Left kidney (tissue), 8 donors: Measurements from ENCODE around the gene PSTPIP2. TPM values are rescaled to one million over a fixed set of nuclear protein-coding genes. Genes with fewer than 3 reads are reported as not detected.
"Not testable (repeated sequence)": the region's sequence is repeated elsewhere in the genome, so short reads cannot be mapped to it uniquely, and the experiment has no call there.

Experiments used
- DNase-seq: peaks from one replicate; pipeline ENCODE4 v3.0.0-alpha.2; 2013
- long read RNA-seq, 8 donors: transcript quantifications; one replicate each; lab custom pipeline, GENCODE V29; 2026
- polyA plus RNA-seq: library from polyadenylated mRNA; unstranded; fragments of 120-200 nt; gene quantifications from one replicate; pipeline ENCODE4 v1.2.1, GENCODE V29; 2013; ENCODE audit not compliant: insufficient read length

PSTPIP2 gene, protein sequence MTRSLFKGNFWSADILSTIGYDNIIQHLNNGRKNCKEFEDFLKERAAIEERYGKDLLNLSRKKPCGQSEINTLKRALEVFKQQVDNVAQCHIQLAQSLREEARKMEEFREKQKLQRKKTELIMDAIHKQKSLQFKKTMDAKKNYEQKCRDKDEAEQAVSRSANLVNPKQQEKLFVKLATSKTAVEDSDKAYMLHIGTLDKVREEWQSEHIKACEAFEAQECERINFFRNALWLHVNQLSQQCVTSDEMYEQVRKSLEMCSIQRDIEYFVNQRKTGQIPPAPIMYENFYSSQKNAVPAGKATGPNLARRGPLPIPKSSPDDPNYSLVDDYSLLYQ
- 17.1 TPM for polyA plus RNA-seq
- long read RNA-seq, donor 1, partial matches to known transcripts: 0 of 2 reads
- long read RNA-seq, donor 1, other reads (novel, unspliced or antisense): 0 of 2 reads
- long read RNA-seq, donor 2, partial matches to known transcripts: 0 of 2 reads
- long read RNA-seq, donor 2, other reads (novel, unspliced or antisense): 0 of 2 reads
- long read RNA-seq, donor 3, partial matches to known transcripts: 0 of 2 reads
- long read RNA-seq, donor 3, other reads (novel, unspliced or antisense): 0 of 2 reads
- long read RNA-seq, donor 4, partial matches to known transcripts: 0 of 1 reads
- long read RNA-seq, donor 4, other reads (novel, unspliced or antisense): 0 of 1 reads
- long read RNA-seq, donor 5, partial matches to known transcripts: 0 of 2 reads
- long read RNA-seq, donor 5, other reads (novel, unspliced or antisense): 0 of 2 reads
- long read RNA-seq, donor 6, partial matches to known transcripts: 0 of 1 reads
- long read RNA-seq, donor 6, other reads (novel, unspliced or antisense): 0 of 1 reads
- long read RNA-seq, donor 7, partial matches to known transcripts: 0 of 1 reads
- long read RNA-seq, donor 7, other reads (novel, unspliced or antisense): 0 of 1 reads
- long read RNA-seq, donor 8: 0 reads

DNA sequence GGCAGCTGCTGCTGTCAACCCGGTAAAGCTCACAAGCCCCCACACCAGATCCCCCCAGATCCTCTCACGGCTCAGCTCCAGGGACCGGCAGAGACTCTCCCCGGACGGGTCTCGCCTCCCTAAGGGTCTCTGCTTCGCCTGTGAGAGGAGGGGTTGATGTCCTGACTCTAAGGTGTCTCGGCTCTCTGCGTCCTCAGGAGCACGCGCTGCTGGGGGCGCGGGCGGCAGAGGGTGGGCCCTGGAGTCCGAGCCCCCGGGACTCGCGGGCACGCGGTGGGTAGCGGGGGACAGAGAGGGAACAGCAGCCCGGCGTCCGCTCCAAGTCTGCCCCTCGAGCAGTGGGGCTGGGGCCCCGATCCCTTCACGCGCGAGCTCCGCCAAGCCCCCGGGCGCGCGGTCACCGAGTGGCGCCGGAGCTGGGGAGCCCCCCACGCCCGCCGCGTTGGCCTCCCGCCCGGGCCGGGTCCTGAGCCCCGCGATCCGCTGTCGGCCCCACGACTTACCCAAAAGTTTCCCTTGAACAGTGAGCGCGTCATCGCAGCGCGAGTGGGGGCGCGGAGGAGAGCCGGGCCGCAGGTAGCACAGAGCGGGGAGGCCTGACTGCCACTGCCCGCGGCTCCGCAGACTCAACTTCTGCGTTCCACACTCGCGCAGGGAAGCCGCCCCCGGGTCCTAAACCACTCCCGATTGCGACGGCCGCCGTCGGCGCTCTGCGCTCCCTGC lies at the start of gene PSTPIP2:
TSS of gene PSTPIP2 (minus strand) at position 608 of the 723 bp plus-strand sequence. CDS start at position 536, 72 bp downstream.
- peak; percentile 60 for DNase-seq

DNA sequence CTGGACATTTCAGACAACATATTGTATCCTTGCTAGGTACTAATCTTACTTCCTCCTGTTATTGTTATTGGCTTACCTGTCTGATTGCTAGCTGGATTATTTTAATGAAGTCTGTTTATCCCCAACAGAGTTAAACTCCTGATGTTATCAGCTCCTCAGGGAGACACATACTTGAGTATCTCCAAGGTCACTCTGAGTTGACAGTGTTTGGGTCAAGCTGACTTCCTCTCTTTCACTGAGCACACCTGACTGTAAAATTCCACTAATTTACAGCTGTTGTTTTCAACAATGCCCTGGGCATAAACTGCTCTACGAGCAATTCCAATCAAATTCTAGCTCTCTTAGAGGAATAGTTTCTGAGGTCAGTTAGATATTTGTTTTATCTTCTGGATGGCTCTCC lies 41.7 kb upstream of the PSTPIP2 start:
- no peak for DNase-seq

DNA sequence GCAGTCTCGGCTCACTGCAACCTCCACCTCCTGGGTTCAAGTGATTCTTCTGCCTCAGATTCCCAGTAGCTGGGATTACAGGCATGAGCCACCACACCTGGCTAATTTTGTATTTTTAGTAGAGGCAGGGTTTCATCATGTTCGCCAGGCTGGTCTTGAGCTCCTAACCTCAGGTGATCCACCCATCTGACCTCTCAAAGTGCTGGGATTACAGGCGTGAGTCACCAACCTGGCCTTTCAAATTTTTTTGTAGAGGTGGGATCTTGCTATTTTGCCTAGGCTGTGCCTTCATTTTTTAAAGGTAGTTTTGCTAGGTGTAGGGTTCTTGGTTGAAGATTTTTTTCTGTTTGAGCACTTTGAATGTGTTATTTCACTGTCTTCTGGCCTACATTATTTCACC lies 38.3 kb upstream of the PSTPIP2 start:
- no peak for DNase-seq

DNA sequence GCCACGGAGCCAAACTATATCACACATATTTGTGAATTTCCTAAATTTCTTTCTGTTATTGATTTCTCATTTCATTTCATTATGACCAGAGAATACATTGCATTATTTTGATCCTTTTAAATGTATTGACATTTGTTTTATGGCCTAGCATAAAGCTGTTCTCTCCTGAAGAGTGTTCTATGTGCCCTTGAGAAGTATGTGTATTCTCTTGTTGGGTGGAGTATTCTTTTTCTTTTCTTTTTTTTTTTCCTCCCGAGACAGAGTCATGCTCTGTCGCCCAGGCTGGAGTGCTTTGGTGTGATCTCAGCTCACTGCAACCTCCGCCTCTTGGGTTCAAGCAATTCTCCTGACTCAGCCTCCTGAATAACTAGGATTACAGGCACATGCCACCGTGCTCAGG lies 37.3 kb upstream of the PSTPIP2 start:
- no peak for DNase-seq

DNA sequence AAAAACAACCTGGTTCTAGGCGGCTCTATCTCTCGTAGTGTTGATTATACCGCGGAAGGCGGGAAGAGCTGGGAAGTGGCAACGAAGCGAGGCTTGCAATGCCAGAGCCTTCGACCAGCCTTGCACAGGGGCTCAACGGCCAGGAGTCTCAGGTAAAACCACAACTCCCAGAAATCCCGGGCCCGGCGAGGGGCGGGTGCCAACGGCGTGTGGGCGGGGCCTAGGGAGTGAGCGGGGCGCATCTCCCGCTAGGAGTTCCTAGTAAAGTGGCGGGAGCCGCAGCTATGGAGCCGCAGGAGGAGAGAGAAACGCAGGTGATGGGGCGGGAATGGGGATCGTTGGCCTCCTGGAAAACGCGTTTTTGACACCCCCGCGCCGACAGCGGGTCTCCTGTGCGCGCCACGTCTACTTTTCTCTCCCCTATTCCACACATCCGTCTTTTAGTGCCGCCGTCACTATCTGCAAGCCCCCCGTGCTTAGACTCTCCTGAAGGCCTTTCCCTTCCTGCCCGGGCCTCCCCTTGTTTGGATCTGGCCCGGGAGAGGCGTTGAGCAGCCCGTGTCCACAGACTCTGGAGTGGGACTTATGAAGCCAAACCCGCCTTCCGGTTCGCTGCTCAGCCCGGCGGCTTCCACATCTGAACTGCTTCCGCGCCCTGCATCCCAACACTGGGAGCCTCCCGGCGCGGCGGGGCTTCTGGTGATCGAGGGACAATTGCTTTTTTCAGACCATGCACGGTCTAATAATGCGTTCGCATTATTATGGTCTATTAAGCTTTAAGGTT lies 32.3 kb upstream of the PSTPIP2 start, which contains the start of gene HAUS1:
TSS of gene HAUS1 (plus strand) at position 258 of the 784 bp plus-strand sequence. CDS start at position 285, 27 bp downstream.
- DNase-seq: peak; percentile 94

DNA sequence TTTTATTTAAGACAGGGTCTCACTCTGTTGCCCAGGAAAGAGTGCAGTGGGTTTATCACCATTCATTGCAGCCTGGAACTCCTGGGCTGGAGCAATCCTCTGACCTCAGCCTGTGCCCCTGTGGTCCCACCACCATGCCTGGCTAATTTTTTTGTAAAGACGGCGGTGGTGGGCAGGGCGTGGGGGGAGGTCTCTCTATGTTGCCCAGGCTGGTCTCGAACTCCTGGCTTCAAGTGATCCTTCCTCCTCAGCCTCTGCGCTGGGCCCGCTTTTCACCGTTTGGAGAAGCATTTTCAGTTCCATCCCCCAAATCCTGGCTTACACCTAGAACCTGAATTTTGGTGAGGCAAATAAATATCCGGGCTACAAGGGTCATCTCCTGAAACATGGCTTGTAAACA lies 27.4 kb upstream of the PSTPIP2 start:
- DNase-seq: no peak

DNA sequence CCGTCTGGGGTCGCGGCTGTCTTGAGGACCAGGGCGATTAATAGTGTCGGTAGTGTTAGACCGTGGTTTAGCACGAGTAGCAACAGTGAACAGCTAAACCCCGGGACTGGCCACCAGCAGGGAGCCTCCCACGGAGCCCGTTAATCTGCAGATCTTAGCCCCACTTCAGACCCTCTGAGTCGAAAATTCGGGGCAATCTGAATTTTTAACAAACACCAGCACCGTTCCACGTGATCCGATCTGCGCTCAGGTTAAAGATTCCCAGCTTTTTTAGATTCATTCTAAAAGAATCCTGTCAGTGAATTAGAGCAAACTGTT lies 26.5 kb upstream of the PSTPIP2 start:
- no peak for DNase-seq

DNA sequence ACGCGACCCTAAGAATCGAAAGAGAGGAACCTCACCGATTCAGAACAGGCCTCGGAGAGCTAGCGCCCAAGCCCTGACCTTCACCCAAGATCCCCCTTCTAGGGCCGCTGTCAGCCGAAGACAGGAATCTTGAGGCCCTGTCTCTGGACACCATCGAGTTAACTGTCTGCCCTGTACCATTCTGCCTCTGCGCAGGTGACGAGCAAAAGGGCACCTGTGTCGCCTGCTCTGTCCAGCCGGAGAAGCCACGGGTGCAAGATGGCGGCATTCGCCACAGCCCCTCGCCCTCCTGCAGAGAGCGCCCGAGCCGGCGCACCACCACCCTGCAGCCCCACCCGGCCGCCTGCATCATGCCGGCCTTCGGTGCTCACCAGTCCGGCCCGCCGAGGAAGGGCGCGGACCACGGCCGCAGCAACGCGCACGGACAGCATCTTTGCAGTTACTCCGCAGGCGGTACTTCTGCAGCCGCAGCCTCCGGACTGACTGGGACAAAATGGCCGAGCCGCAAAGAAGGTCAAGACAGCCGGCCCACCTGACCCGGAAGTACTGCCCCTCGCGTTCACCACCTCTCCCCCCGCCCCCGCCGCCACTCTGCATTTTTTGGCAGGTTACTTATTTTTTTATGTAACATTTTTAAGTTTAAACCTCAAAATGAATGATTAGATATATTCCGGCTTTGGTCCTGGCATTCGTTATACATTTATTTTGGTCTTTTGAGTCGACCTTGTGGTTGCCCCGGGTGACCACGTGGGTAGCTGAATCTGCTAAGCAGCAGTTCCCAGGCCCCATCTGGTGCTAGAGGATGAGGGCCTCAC lies 25.9 kb upstream of the PSTPIP2 start, which contains the start of gene ATP5F1A:
TSS of gene ATP5F1A (minus strand) at position 496 of the 815 bp plus-strand sequence. CDS start at position 431, 65 bp downstream.
- peak; percentile 80 for DNase-seq

DNA sequence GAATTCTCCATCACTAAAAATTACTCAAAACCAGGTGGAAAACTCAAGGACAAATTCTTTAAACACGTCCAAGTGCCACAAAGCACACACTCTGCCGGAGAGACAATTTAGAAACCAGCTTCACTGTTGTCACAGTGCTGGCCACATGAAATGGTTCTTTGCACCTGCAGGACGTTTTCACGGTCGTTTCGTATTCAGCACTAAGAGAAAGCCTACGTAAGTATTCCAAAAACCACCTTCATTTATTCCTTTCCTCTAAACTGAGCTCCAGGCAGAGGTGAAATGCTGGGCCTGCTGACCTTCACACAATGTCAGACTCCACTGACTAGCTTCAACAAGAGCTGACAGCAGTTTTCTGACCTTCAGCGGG lies 25.4 kb upstream of the PSTPIP2 start:
- DNase-seq: no peak

DNA sequence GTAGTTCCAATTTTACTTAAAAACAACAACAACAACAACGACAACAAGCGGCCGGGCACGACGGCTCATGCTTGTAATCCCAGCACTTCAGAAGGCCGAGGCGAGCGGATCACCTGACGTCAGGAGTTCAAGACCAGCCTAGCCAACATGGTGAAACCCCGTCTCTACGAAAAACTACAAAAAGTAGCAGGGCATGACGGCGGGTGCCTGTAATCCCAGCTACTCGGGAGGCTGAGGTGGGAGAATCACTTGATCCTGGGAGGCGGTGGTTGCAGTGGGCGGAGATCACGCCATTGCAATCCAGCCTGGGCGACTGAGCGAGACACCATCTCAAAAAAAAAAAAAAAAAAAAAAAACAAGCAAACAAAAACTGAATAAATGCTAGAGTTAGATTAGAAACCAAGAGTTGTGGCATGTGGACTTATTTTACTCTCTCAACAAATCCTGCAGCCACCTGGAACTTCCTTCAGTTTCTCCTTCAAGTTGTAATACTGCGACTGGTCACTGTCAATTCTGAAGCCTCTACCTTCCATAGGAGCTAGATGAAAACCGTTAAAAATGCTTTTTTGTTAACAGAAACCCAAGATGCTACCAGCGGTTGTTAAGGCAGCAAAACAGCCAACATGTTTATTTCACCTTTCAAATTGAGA lies 24.7 kb upstream of the PSTPIP2 start:
- no peak for DNase-seq

DNA sequence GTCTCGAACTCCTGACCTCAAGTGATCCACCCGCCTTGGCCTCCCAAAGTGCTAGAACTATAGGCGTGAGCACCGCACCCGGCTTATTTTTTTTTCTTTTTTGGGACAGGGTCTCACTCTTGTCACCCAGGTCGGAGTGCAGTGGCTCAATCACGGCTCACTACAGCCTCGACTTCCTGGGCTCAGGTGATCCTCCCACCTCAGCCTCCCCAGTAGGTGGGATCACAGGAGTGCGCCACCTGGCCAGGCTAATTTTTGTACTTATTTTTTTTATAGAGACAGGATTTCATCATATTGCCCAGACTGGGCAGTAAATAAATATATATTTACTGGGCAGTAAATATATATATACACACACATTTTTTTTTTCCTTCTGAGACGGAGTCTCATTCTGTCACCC lies 23.5 kb upstream of the PSTPIP2 start:
- no peak for DNase-seq

DNA sequence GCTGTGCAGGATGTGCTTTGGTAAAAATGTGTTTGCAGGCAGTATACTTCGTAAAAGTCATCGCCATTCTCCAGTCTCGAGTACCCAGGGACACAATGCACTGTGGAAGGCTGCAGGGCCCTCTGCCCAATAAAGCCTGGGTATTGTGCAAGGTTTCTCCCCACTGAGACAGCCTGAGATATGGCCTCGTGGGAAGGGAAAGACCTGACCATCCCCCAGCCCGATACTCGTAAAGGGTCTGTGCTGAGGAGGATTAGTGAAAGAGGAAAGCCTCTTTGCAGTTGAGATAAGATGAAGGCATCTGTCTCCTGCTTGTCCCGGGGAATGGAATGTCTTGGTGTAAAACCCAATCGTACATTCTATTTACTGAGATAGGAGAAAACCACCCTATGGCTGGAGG lies 16.4 kb upstream of the PSTPIP2 start:
- DNase-seq: not testable (repeated sequence)

DNA sequence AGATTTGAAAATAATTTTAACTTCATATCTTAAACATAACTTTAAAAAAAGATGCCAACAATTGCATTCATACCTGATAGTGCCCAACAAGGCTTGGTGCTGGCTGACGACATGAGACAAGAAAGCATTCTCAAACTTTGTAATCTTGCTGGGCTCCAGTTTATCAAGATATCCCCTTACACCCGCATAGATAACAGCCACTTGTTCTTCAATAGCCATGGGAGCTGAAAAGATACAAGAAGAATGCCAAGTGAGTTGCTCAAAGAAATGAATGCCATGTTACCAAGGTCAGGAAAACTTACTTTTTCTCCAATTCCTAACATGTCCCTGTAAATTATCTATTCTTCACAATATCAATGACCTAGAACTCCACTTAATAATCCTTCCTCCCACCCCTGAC lies 12.4 kb upstream of the PSTPIP2 start:
- no peak for DNase-seq

DNA sequence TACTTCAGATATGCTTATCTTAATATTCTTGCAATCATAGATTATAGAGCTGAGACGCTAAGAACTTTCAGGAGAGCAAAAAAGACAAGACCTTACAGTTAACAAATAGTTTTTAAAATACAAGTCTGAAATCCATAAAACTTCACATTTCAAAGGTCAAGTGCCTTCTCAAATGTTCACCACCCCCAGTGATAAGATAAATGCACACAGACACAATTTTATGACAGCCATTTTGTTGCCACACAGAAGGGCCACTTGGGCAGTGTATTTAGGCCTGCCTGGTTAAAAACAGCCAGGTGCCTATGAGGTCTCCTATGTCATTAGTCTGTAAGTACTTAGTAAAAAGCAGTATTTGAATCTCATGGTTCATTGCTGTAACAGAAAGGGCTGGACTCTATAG lies 8.1 kb upstream of the PSTPIP2 start:
- DNase-seq: no peak

DNA sequence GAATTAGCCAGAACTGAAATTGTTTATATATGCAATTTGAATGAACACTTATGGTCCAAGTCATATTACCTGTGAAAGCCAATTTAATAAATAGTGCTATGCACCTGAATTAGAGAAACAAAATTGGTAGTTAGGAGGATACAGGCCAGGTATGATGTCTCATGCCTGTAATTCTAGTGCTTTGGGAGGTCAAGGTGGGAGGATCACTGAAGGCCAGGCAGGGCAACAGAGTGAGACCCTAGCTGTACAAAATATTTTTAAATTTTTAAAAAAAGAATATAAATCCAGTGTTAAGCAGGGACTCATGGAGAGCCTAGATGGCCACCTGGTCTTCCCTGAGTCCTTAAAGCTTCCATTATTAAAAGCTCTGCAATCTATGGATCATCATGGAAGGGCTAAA lies 7.3 kb upstream of the PSTPIP2 start:
- no peak for DNase-seq

DNA sequence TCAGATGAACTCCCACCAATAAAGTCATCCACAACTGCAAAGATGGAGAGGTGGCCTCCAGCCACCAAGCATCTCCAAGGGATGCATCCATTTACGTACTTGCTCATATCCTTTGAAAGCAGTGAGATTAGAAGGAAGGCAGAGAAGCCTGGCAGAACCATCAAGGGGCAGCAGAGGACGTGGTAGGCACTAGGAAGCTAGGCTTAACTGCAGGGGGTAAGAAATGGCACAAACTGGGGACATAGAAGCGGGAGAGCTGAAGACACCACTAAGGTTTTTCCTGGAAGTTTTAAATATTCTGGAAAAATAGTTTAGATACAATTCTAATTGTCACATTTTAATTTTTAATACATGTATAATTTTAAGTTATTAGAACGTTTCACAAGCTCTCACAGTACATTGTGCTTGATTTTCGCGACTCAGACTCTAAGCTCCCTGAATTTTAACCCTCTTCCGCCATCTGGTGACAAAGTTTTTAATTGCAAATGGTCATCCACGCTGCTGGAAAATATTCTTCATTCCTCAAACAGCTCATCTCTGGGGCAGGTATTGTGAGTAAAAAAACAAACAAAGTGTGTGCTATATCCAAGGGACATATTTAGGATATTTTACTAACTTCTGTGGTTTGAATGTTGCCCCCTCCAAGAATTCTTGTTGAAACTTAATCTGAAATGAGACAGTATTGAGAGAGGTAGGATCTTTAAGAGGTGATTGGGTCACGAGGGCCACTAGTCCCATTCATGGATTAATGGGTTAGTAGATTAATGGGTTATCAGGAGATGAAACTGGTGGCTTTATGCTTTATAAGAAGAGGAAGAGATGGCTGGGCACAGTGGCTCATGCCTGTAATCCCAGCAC lies 1.6 kb upstream of the PSTPIP2 start:
- peak; percentile 74 for DNase-seq

DNA sequence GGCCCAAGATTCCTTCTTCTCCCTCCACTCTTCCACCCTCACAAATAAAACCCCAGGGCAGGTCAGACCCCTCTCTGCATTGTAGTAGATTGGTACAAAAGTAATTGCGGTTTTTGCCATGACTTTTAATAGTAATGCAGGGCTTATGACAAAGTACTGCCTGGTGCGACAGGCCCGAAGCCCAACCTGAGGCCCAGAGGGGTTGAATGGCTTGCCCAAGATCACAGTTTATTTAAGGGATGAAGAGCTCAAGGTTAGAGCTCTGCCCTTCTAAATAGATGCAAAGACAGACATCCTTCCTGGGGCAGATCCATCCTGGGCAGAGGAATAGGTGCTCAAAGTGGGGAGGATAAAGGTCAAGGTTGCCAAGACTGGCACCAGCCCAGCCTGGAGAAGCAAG lies 899 bp upstream of the PSTPIP2 start:
- no peak for DNase-seq

DNA sequence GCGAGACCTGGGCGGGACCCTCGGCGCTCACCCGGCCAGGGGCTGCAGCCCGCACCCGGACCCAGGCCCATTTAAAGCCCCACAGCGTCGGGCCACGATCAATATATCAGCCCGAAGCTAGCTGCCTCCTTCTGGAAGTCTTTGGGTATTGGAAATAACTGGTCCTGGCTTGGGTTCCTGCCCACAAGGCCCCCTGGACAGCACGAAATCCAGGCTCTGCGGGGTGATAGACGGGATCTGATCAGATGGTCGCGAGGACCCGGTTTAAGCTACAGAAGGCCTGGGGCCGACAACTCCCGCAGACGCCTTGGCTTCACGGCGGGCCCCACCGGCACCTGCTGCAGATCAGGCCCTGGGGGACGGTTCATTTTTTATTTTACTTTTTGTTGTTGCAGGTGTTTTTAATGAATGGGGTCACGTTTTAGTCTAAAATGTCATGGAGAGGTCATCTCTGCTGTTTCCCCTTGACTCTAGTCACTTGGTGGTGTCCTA lies 362 bp upstream of the PSTPIP2 start:
- no peak for DNase-seq
